HG02938 (cell line): ENCODE data around the gene IQCC.
A peak's percentile ranks its signal among the peaks of the same experiment; 100 is the strongest.

Source experiments
- ATAC-seq: cut with Tn5 transposase; IDR thresholded peaks from one replicate; pipeline ENCODE4 v1.9.1; 2021; ENCODE audit warnings: mild to moderate bottlenecking, moderate library complexity; ENCODE audit not compliant: unreplicated experiment

IQCC gene

GRCh38 chr1:32221980-32222755 is 16.7 kb downstream of the IQCC start, which contains the start of the genes EIF3I and TMEM234:
Gene EIF3I, plus strand, starts transcription at chr1:32222407. Its CDS starts 35 bp downstream, at chr1:32222442.
Gene TMEM234, minus strand, starts transcription at chr1:32222353. Its CDS starts 31 bp downstream, at chr1:32222322.
- peak; percentile 82 for ATAC-seq

GRCh38 chr1:32223683-32224082 is 18.2 kb downstream of the IQCC start:
- no peak for ATAC-seq

- ATAC-seq = no peak
These were observed 18.8 kb downstream of the IQCC start for GRCh38 chr1:32224285-32224684.

- ATAC-seq = no peak
These were observed 23.3 kb downstream of the IQCC start for GRCh38 chr1:32228771-32229170.

GRCh38 chr1:32231843-32232432 is 26.5 kb downstream of the IQCC start:
- no peak for ATAC-seq

GRCh38 chr1:32232558-32233304 is 27.3 kb downstream of the IQCC start:
- no peak for ATAC-seq

GRCh38 chr1:32234792-32235191 is 29.3 kb downstream of the IQCC start:
- no peak for ATAC-seq

GRCh38 chr1:32239337-32239736 is 33.9 kb downstream of the IQCC start:
- no peak for ATAC-seq

GRCh38 chr1:32239790-32240139 is 34.3 kb downstream of the IQCC start:
- no peak for ATAC-seq

GRCh38 chr1:32240140-32240951 is 34.9 kb downstream of the IQCC start:
- ATAC-seq = no peak

GRCh38 chr1:32241001-32241763 is 35.7 kb downstream of the IQCC start:
- ATAC-seq = no peak

- no peak for ATAC-seq
These were observed 36.9 kb downstream of the IQCC start for GRCh38 chr1:32242341-32242851.

GRCh38 chr1:32246888-32247273 is 41.4 kb downstream of the IQCC start, which contains the start of gene FAM167B:
Gene FAM167B, plus strand, starts transcription at chr1:32247222. Its CDS starts 200 bp downstream, at chr1:32247422.
- ATAC-seq = no peak

GRCh38 chr1:32247452-32247851 is 42.0 kb downstream of the IQCC start:
- no peak for ATAC-seq

- ATAC-seq = no peak
These were observed 42.8 kb downstream of the IQCC start for GRCh38 chr1:32247983-32248889.

GRCh38 chr1:32249831-32250525 is 44.5 kb downstream of the IQCC start:
- ATAC-seq = peak; percentile 49

GRCh38 chr1:32250893-32251716 is 45.6 kb downstream of the IQCC start, which contains the start of gene LCK:
Gene LCK, plus strand, starts transcription at chr1:32251265. Its CDS starts 23,065 bp downstream, at chr1:32274330.
- ATAC-seq = no peak
